ENCODE data around the gene RIMS1.

The RIMS1 gene

GRCh38 chr6:72403413-72403812, 517.1 kb downstream of the RIMS1 start:
- H3K4ac ChIP-seq (ENCODE audit: low read length) = no peak overlapping the region
- no peak overlapping the region for H2BK12ac ChIP-seq (ENCODE audit: low read length)
- DNase-seq (ENCODE audit: low spot score) = no peak
- WGBS, 2 donors (ENCODE audit: extremely low coverage in 2 of 2, insufficient read length in 2 of 2, insufficient replicate concordance in 1 of 2) = no CpG with 5 or more reads among the region's 2 CpGs
- no peaks in the 10 kb centered on the region for H3K4me1 ChIP-seq (ENCODE audit: control insufficient read depth in 2 of 2, insufficient read depth in 1 of 2, low read depth in 1 of 2, low read length in 2 of 2)
- H3K9me3 ChIP-seq (replicated peaks in 1 of 2; ENCODE audit: control insufficient read depth in 2 of 2, insufficient read depth in 1 of 2, low read depth in 1 of 2, low read length in 2 of 2) = no peaks in the 10 kb centered on the region
- no peak overlapping the region for H2BK120ac ChIP-seq (ENCODE audit: low read depth, low read length)
- no peaks in the 10 kb centered on the region for H3K79me1 ChIP-seq (ENCODE audit: low read depth, low read length)
- no peak overlapping the region for H2AFZ ChIP-seq (ENCODE audit: low read length)
- H3K18ac ChIP-seq (ENCODE audit: low read length) = no peak overlapping the region
- H2BK15ac ChIP-seq (ENCODE audit: low read length) = no peak overlapping the region
- no peak overlapping the region for H4K8ac ChIP-seq (ENCODE audit: low read depth, low read length)
- H2AK5ac ChIP-seq (ENCODE audit: low read depth, low read length) = no peak overlapping the region
- no peak overlapping the region for H3K23ac ChIP-seq (ENCODE audit: low read depth, low read length, poor library complexity)
- H2BK5ac ChIP-seq (ENCODE audit: low read length) = no peak overlapping the region
- no peaks in the 10 kb centered on the region for H3K36me3 ChIP-seq (replicated peaks in 1 of 2; ENCODE audit: control insufficient read depth in 2 of 2, insufficient read depth in 2 of 2, low read length in 2 of 2)
- H3K4me2 ChIP-seq (ENCODE audit: insufficient read depth, low read length, poor library complexity, severe bottlenecking) = no peak overlapping the region
- H3K27ac ChIP-seq (replicated peaks; ENCODE audit: low read length) = no peak overlapping the region
- H3K14ac ChIP-seq (ENCODE audit: low read length) = no peak overlapping the region
- H3K4me3 ChIP-seq (ENCODE audit: low read length in 2 of 2) = no peak overlapping the region
- H3K9ac ChIP-seq (ENCODE audit: low read depth, low read length, poor library complexity) = no peak overlapping the region
- H3K27me3 ChIP-seq (ENCODE audit: control insufficient read depth in 3 of 3, insufficient read depth in 3 of 3, low read depth in 1 of 3, low read length in 3 of 3) = no peaks in the 10 kb centered on the region
- H4K91ac ChIP-seq (ENCODE audit: low read depth, low read length, poor library complexity) = no peak overlapping the region

- WGBS, 2 donors (ENCODE audit: extremely low coverage in 2 of 2, insufficient read length in 2 of 2, insufficient replicate concordance in 1 of 2) = no CpG with 5 or more reads among the region's 2 CpGs
- no peak overlapping the region for H2BK120ac ChIP-seq (ENCODE audit: low read depth, low read length)
- H2AK5ac ChIP-seq (ENCODE audit: low read depth, low read length) = no peak overlapping the region
- H3K9ac ChIP-seq (ENCODE audit: low read depth, low read length, poor library complexity) = no peak overlapping the region
- DNase-seq (ENCODE audit: low spot score) = no peak
- H2AFZ ChIP-seq (ENCODE audit: low read length) = no peak overlapping the region
- H3K36me3 ChIP-seq (replicated peaks in 1 of 2; ENCODE audit: control insufficient read depth in 2 of 2, insufficient read depth in 2 of 2, low read length in 2 of 2) = no peaks in the 10 kb centered on the region
- no peak overlapping the region for H3K4ac ChIP-seq (ENCODE audit: low read length)
- no peak overlapping the region for H3K4me3 ChIP-seq (ENCODE audit: low read length in 2 of 2)
- no peak overlapping the region for H3K18ac ChIP-seq (ENCODE audit: low read length)
- no peak overlapping the region for H3K27ac ChIP-seq (replicated peaks; ENCODE audit: low read length)
- no peak overlapping the region for H2BK12ac ChIP-seq (ENCODE audit: low read length)
- no peaks in the 10 kb centered on the region for H3K27me3 ChIP-seq (ENCODE audit: control insufficient read depth in 3 of 3, insufficient read depth in 3 of 3, low read depth in 1 of 3, low read length in 3 of 3)
- no peak overlapping the region for H2BK15ac ChIP-seq (ENCODE audit: low read length)
- no peak overlapping the region for H3K14ac ChIP-seq (ENCODE audit: low read length)
- H4K91ac ChIP-seq (ENCODE audit: low read depth, low read length, poor library complexity) = no peak overlapping the region
- no peaks in the 10 kb centered on the region for H3K4me1 ChIP-seq (ENCODE audit: control insufficient read depth in 2 of 2, insufficient read depth in 1 of 2, low read depth in 1 of 2, low read length in 2 of 2)
- H3K9me3 ChIP-seq (replicated peaks in 1 of 2; ENCODE audit: control insufficient read depth in 2 of 2, insufficient read depth in 1 of 2, low read depth in 1 of 2, low read length in 2 of 2) = no peaks in the 10 kb centered on the region
- H4K8ac ChIP-seq (ENCODE audit: low read depth, low read length) = no peak overlapping the region
- no peak overlapping the region for H2BK5ac ChIP-seq (ENCODE audit: low read length)
- no peaks in the 10 kb centered on the region for H3K79me1 ChIP-seq (ENCODE audit: low read depth, low read length)
- no peak overlapping the region for H3K23ac ChIP-seq (ENCODE audit: low read depth, low read length, poor library complexity)
- H3K4me2 ChIP-seq (ENCODE audit: insufficient read depth, low read length, poor library complexity, severe bottlenecking) = no peak overlapping the region
Measured at GRCh38 chr6:72406517-72406916, 520.2 kb downstream of the RIMS1 start.

DNA sequence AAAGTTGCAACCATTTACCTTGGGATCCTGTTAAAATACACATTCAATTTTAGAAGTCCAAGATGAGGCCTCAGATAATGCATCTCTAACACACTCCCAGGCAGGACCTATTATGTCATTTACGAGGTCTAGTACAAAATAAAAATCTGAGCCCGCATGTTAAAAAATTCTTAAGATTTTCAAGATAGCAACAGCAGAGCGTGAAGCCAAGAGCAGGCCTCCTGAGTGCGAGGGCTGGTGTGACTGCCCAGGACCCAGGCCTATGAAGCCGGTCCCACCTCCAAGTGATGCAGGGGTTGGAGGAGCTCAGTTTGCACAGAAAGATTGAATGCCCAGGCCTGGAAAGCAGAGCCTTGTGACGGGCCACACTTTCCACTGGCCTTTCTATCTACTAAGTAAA, 524.4 kb downstream of the RIMS1 start:
- Histone ChIP-seq H3K27me3 (ENCODE audit: control insufficient read depth in 3 of 3, insufficient read depth in 3 of 3, low read depth in 1 of 3, low read length in 3 of 3) (no peaks in the 10 kb centered on the region), H4K8ac (ENCODE audit: low read depth, low read length) (no peak overlapping the region), H3K4me3 (ENCODE audit: low read length in 2 of 2) (no peak overlapping the region), H3K18ac (ENCODE audit: low read length) (no peak overlapping the region), H3K4me2 (ENCODE audit: insufficient read depth, low read length, poor library complexity, severe bottlenecking) (no peak overlapping the region), H2BK5ac (ENCODE audit: low read length) (no peak overlapping the region), H2BK120ac (ENCODE audit: low read depth, low read length) (no peak overlapping the region), H3K4me1 (ENCODE audit: control insufficient read depth in 2 of 2, insufficient read depth in 1 of 2, low read depth in 1 of 2, low read length in 2 of 2) (no peaks in the 10 kb centered on the region), H3K9ac (ENCODE audit: low read depth, low read length, poor library complexity) (no peak overlapping the region), H3K27ac (replicated peaks; ENCODE audit: low read length) (no peak overlapping the region), H2AFZ (ENCODE audit: low read length) (no peak overlapping the region), H2AK5ac (ENCODE audit: low read depth, low read length) (no peak overlapping the region), H2BK12ac (ENCODE audit: low read length) (no peak overlapping the region), H3K4ac (ENCODE audit: low read length) (no peak overlapping the region), H3K23ac (ENCODE audit: low read depth, low read length, poor library complexity) (no peak overlapping the region), H3K36me3 (replicated peaks in 1 of 2; ENCODE audit: control insufficient read depth in 2 of 2, insufficient read depth in 2 of 2, low read length in 2 of 2) (no peaks in the 10 kb centered on the region), H4K91ac (ENCODE audit: low read depth, low read length, poor library complexity) (no peak overlapping the region), H3K14ac (ENCODE audit: low read length) (no peak overlapping the region), H2BK15ac (ENCODE audit: low read length) (no peak overlapping the region), H3K79me1 (ENCODE audit: low read depth, low read length) (no peaks in the 10 kb centered on the region), H3K9me3 (replicated peaks in 1 of 2; ENCODE audit: control insufficient read depth in 2 of 2, insufficient read depth in 1 of 2, low read depth in 1 of 2, low read length in 2 of 2) (no peaks in the 10 kb centered on the region)
- WGBS, 2 donors (ENCODE audit: extremely low coverage in 2 of 2, insufficient read length in 2 of 2, insufficient replicate concordance in 1 of 2) = no CpG with 5 or more reads among the region's 6 CpGs
- DNase-seq (ENCODE audit: low spot score) = no peak

DNA sequence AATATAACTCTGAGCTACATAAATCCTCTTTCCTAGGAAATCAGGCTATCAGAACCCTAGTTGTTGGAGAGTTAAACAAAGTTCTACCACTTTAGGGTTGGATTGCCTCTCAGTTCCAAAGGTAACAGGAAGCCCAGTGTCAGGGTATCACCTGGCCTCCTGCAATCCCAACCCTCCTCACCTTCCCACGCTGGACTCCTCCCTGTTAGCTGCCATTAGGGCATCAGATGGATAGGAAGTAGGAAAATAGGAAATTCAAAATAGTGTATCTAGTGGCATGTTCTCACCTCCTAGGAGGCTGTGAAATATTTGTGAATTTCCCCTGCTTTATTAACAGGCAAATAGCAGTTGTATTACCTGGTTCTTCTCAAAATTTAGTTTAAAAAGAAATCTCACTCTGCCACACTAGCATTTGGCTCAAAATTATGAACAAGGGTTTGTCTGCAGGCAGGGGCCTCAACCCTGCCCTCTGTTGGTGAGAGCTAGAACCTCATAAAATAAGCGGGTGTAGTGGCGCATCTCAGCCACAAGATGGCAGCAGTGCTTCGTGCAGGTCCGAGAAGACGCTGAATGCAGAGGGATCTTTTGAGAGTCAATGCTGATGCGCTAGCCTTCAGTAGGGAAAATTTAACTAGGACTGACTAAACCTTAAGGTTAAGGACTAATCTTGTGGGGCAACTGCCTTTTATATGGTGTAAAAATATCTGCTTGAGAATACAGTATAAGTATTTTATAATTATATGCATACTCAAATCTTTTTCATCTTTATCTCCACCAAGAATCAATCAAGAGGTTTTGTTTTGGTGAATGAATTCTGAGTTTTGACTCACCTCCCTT, 525.7 kb downstream of the RIMS1 start:
- H3K4me2 ChIP-seq (ENCODE audit: insufficient read depth, low read length, poor library complexity, severe bottlenecking) = no peak overlapping the region
- H3K4me3 ChIP-seq (ENCODE audit: low read length in 2 of 2) = no peak overlapping the region
- no peaks in the 10 kb centered on the region for H3K79me1 ChIP-seq (ENCODE audit: low read depth, low read length)
- no peak overlapping the region for H4K8ac ChIP-seq (ENCODE audit: low read depth, low read length)
- no peak overlapping the region for H2BK15ac ChIP-seq (ENCODE audit: low read length)
- no peaks in the 10 kb centered on the region for H3K9me3 ChIP-seq (replicated peaks in 1 of 2; ENCODE audit: control insufficient read depth in 2 of 2, insufficient read depth in 1 of 2, low read depth in 1 of 2, low read length in 2 of 2)
- no peak overlapping the region for H2BK12ac ChIP-seq (ENCODE audit: low read length)
- no peak overlapping the region for H3K23ac ChIP-seq (ENCODE audit: low read depth, low read length, poor library complexity)
- H3K18ac ChIP-seq (ENCODE audit: low read length) = no peak overlapping the region
- H3K36me3 ChIP-seq (replicated peaks in 1 of 2; ENCODE audit: control insufficient read depth in 2 of 2, insufficient read depth in 2 of 2, low read length in 2 of 2) = no peaks in the 10 kb centered on the region
- no peak overlapping the region for H3K14ac ChIP-seq (ENCODE audit: low read length)
- no peak overlapping the region for H4K91ac ChIP-seq (ENCODE audit: low read depth, low read length, poor library complexity)
- H3K27me3 ChIP-seq (ENCODE audit: control insufficient read depth in 3 of 3, insufficient read depth in 3 of 3, low read depth in 1 of 3, low read length in 3 of 3) = no peaks in the 10 kb centered on the region
- H3K27ac ChIP-seq (replicated peaks; ENCODE audit: low read length) = no peak overlapping the region
- no peak overlapping the region for H2AK5ac ChIP-seq (ENCODE audit: low read depth, low read length)
- H3K9ac ChIP-seq (ENCODE audit: low read depth, low read length, poor library complexity) = no peak overlapping the region
- WGBS, 2 donors (ENCODE audit: extremely low coverage in 2 of 2, insufficient read length in 2 of 2, insufficient replicate concordance in 1 of 2) = no CpG with 5 or more reads among the region's 7 CpGs
- no peak overlapping the region for H2AFZ ChIP-seq (ENCODE audit: low read length)
- no peak overlapping the region for H2BK120ac ChIP-seq (ENCODE audit: low read depth, low read length)
- H3K4ac ChIP-seq (ENCODE audit: low read length) = no peak overlapping the region
- no peaks in the 10 kb centered on the region for H3K4me1 ChIP-seq (ENCODE audit: control insufficient read depth in 2 of 2, insufficient read depth in 1 of 2, low read depth in 1 of 2, low read length in 2 of 2)
- DNase-seq (ENCODE audit: low spot score) = peak; percentile 80
- H2BK5ac ChIP-seq (ENCODE audit: low read length) = no peak overlapping the region

Measured in neuronal stem cell (in vitro differentiated cells).